ENCODE measurements around the gene FBXO45. TPM values are rescaled to one million over a fixed set of nuclear protein-coding genes. Genes with fewer than 3 reads are reported as not detected.
"Not testable (repeated sequence)": the region's sequence is repeated elsewhere in the genome, so short reads cannot be mapped to it uniquely, and the experiment has no call there.

FBXO45 gene, protein sequence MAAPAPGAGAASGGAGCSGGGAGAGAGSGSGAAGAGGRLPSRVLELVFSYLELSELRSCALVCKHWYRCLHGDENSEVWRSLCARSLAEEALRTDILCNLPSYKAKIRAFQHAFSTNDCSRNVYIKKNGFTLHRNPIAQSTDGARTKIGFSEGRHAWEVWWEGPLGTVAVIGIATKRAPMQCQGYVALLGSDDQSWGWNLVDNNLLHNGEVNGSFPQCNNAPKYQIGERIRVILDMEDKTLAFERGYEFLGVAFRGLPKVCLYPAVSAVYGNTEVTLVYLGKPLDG
- total RNA-seq = 16.0 TPM

DNA sequence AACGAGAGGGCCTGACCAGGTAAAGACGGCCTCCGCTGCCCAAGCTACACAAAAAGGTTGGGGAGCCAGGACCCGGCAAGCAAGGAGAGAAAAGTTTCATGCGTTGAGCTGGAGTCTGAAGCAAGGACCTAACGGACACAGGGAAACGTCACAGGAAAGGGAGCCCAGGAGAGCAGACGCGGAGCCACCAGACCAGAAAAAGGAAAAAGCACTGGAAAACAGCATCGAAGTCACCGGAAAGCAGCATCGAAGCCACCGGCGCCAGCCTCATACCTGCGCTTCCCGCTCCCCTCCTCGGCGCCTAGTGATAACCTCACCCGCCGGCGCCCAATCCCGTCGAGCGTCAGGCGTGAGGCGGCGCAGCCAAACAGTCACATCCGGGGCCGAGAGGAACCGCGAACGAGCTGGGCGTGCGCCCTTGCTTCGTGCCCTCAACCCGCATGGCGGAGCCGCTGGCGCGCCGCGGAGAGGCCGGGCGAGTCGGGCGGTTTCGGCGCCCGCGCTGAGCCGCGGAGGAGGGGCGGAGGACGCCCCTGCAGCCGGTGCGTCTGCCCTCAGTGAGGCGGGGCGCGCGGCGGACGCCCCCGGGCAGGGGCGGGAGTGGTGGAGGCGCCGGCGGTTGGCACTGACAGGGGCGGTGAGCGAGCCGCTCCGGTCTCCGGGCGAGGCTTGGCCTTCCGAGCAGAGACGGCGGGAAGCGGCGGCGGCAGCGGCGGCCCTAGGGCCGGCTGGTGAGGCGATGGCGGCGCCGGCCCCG, at the start of gene FBXO45, which contains the start of gene WDR53:
Gene FBXO45 (plus strand): TSS at position 415 of the 757 bp plus-strand sequence. CDS start 325 bp downstream, at position 740.
Gene WDR53 (minus strand): TSS at position 309 of the 757 bp plus-strand sequence. CDS start 7,079 bp downstream, outside the sequence.
- DNase-seq = peak; percentile 98

DNA sequence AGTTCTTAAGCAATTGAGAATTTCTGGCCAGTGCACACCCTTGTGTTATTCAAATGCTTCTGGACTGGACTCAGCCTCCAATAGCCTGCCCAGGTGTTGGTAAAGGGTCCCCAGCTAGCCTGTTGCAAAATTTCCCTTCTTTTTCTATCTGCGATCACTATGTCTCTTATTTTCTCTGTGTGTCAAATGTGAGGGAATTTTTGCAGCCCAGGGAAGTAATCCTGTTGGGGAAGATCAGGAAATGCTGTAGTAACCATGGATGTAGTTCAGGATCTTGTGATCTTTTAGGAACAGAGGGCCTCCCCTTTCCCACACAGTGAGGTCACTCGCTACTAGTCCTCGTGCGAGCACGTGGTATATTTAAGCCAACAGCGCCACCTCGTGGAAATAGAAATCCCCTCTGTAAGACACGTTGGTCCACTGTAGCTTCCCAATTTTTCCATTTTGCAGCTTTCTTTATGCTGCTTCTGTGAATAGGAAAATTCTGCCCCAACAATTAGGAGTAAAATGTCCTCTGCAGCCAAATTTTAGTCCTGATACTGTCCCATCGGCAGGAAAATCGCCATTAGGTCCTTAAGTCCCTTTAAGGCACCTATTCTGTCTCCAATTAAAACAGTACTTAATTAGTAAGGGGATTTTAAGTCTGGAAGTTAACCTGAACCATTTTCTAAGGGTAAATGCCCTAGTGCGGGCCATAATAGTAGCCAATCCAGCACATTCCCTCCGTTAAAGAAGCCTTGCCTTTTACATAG, 49.3 kb upstream of the FBXO45 start:
- no peak for DNase-seq

DNA sequence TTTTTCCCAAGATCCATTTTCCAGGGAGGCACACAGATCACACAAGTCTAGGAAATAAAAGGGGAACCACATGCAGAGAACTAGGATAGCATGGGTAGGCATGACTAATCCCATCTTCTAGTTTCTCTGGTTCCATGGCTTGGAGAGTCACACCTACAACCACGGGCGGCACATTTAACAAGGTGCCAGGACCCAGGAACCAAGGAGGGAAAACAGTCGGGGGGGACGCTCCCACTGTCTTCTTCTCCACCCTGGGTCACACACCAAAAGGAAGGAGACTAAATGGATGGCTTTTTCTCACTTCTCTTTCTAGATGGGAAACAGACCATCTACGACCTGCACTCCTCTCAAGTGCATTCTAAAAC, 48.8 kb upstream of the FBXO45 start:
- no peak for DNase-seq

DNA sequence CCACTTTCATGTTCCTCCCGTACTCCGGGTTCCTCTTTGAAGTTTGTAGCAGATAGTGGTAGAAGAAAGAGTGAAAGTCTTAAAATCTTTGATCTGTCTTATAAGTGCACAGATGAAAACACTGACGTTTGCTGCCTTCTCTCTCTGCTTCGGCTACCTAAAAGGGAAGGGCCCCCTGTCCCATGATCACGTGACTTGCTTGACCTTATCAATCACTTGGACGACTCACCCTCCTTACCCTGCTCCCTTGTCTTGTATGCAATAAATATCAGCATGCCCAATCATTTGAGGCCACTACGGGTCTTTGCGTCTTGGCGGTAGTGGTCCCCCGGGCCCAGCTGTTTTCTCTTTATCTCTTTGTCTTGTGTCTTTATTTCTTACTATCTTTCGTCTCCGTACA, 47.2 kb upstream of the FBXO45 start:
- not testable (repeated sequence) for DNase-seq

DNA sequence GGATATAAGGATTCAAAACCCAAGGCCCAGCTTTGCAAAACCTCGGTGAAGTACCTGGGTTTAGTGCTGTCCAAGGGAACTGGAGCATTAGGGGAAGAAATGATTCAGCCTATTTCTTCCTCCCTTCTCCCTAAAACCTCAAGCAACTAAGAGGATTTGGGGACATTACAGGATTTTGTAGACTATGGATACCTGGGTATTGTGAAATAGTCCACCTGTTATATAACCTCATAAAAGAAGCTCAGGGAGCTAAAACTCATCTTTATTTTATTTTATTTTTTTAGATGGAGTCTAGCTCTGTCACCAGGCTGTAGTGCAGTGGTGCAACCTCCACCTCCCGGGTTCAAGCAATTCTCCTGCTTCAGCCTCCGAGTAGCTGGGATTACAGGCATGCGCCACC, 44.6 kb upstream of the FBXO45 start:
- DNase-seq = no peak

DNA sequence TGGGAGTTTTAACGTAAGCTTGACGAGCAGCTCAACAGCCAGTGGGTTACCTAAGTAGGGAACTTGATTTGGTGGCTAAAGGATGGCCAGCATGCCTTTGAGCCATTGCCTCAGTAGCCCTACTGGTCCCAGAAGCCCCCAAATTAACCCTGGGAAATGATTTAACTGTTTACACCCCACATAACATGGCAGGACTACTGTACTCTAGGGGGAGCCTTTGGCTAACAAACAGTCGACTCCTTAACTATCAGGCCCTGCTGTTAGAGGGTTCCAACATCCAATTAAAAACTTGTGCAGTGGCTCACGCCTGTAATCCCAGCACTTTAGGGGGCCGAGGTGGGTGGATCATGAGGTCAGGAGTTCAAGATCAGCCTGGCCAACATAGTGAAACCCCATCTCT, 43.9 kb upstream of the FBXO45 start:
- no peak for DNase-seq

DNA sequence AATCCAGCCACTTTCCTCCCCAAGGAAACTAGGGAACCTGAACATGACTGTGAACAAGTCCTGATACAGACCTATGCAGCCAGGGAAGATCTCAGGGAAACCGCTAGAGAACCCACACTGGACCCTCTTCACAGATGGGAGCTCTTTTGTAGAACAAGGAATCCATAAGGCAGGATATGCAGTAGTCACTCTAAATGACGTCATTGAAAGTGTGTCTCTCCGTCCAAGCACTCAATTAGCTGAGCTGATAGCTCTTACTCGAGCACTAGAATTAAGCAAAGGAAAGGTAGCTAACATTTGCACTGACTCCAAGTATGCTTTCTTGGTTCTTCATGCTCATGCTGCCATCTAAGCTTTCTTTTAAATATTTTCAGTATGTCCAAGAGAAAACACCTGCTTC, 43.3 kb upstream of the FBXO45 start:
- no peak for DNase-seq

DNA sequence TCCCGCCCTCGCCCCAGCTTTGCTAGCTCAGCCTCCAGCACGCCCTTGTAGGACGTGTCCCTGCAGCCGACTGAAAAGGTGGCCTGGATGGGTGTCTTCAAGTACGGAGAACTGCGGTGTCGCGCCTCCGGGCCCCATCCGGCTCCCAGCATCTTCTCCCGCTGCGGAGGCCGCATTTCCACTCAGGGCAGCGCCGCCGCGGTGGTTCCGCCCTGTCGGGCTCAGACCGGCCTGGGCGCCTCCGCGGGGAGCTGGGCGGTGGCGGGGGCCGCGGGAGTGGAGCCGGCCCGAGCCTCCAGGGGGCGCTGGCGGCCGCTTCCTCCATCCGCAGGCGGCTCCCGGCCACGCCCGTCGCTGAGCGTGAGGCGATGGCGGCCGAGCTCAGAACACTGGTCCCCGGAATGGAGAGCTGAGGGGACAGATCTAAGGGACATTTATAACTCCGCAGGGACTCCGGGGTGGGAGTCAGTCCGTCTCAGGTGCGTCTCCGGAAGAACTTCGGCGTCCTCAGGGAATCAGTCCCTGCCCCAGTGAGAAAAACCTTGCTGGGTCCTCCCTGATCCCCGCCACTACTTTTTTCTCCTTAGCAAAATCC, 39.7 kb upstream of the FBXO45 start:
- peak; percentile 78 for DNase-seq

DNA sequence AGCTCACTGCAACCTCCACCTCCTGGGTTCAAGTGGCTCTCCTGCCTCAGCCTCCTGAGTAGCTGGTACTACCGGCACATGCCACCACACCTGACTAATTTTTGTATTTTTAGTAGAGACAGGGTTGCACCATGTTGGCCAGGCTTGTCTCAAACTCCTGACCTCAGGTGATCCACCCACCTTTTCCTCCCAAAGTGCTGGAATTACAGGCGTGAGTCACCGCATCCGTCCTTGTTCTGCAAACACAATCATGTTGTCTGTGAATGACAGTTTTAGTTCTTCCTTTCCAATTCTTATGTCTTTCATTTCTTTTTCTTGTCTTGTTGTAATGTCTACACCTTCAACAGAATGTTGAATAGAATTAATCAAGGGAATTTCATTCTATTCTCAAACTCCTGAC, 37.0 kb upstream of the FBXO45 start:
- DNase-seq = no peak

DNA sequence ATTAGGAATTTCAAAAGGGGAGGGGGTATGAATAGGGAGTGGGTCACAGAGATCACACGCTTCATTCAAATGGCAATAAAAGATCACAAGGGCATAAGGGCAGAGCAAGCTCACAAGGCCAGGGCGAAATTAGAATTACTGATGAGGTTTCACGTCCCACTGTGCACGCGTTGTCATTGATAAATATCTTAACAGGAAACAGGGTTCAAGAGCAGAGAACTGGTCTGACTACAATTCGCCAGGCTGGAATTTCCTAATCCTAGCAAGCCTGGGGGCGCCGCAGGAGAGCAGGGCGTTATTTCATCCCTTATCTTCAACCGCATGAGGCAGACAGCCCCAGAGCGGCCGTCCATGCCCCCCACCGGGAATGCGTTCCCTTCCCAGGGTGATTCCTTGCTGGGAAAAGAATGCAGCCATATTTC, 35.2 kb upstream of the FBXO45 start:
- DNase-seq = no peak

DNA sequence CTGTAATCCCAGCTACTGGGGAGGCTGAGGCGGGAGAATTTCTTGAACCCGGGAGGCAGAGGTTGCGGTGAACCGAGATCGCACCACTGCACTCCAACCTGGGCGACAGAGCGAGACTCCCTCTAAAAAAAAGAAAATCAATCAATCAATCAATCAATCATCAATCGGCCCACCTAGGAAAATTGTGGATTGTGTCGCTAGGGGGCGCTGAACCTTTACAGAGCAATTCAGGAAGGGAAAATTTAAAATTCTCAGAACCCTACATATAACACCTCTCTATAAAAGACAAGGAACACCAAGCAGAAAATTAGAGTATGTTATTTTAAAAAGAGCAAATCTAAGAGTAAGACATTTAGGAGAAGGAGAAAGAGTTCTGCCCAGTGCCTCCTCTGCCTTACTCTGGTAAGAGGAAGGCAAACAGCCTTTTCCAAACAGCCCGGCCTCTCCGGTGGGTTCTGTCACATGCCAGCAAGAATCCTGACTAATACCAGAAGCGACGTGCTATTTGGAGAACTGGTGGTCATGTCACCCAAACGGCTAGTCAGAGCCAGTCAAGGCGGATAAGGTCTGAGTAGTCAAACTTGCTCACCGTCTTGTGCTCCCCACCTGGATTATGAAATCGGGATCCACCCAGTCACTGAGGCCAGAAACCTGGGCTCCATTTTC, 31.0 kb upstream of the FBXO45 start:
- peak; percentile 23 for DNase-seq

DNA sequence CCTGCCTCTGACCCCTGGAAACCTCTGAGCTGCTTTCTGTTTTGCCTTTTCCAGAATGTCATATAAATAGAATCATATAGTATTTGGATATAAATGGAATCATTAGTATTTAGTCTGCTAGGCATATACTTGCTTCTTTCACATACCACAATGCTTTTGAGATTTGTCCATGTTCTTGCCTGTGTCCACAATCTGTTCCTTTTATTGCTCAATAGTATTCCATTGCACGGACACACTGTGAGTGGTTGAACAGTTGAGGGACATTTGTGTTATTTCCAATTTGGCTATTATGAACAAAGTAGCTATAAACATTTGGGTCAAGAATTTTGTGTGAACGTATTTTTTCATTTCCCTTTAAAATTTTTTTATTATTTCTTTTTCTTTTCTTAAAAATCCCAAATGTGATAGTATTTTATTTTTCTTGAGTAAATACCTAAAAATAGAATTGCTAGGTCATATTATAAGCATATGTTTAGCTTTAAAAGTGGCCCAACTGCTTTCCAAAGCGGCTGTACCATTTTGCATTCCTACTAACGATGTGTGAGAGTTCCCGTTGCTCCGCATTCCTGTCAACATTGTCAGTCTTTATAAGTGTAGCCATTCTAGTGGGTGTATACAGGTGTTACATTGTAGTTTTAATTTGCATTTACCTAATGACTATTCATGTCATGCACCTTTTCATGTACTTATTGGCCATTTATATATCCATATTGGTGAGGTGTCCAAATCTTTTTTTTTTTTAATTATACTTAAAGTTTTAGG, 26.6 kb upstream of the FBXO45 start:
- no peak for DNase-seq

DNA sequence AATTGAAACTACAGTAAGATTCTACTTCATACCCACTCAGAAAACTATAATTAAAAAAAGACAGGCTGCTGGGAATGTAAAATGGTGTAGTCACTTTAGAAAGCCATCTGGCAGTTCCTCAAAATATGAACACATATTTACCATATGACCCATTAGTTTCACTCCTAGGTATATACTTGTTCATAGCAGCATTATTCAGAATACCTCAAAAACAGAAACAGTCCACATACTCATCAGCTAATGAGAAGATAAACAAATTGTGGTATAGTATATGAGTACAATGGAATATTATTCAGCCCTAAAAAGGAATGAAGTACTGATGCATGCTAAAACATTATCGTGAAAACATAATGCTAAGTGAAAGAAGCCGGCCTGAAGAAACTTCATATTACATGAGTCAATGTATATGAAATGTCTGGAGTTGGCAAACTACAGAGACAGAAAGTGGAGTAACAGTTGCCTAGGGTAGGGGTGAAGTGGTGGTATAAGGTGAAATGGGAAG, 23.9 kb upstream of the FBXO45 start:
- no peak for DNase-seq

DNA sequence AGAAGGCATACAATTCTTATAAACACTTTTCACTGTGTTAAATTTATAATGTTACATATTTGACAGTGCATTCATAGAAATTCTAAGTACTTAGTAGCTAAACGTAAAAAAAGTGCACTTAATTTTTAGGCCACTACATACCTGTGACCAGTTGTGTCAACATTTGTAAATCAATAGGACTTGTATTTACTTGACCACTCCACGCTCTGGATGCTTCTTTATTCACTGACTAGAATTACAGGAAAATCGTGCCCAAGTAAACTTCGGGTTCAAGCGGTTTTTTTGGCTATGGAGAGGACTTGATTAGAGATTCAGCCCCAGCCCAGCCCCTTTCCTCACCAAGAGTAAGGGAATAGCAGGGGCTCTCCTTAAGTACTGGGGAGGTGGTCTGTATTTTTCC, 21.9 kb upstream of the FBXO45 start:
- DNase-seq = no peak

DNA sequence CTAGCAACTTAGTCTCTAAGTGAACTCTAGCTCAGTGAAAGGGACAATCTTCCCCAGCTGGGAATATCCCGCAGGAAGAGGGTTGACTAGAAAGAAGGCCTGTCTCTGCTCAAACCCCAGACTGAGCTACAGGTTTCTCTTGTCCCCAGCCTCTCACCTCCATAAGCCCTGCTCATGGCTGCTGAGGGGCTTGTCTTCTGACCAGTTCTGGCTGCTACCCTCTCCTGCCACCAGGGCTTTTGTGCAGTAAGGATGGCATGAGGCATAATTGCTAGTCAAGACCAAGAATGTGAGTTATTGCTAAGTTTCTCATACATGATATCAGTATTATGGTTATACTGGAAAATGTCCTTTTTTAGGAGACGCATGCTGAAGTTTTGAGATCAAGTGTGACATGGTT, 21.4 kb upstream of the FBXO45 start:
- DNase-seq = no peak

DNA sequence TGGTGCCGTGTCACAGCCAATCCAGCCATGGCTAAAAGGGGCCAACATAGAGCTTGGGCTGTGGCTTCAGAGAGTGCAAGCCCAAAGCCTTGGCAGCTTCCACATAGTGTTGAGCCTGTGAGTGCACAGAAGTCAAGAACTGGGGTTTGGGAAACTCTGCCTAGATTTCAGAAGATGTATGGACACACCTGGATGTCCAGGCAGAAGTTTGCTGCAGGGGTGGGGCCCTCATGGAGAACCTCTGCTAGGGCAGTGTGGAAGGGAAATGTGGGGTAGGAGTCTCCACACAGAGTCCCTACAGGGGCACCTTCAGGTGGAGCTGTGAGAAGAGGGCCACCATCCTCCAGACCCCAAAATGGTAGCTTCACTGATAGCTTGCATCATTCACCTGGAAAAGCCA, 19.1 kb upstream of the FBXO45 start:
- DNase-seq = not testable (repeated sequence)

DNA sequence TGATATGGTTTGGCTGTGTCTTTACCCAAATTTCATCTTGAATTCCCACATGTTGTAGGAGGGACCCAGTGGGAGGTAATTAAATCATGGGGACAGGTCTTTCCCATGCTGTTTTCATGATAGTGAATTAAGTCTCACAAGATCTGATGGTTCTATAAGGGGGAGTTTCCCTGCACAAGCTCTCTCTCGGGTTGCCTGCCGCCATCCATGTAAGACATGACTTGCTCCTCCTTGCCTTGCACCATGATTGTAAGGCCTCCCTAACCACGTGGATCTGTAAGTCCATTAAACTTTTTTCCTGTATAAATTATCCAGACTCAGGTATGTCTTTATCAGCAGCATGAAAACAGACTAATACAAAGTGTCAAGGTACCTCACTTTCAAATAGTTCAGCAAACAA, 18.3 kb upstream of the FBXO45 start:
- not testable (repeated sequence) for DNase-seq

DNA sequence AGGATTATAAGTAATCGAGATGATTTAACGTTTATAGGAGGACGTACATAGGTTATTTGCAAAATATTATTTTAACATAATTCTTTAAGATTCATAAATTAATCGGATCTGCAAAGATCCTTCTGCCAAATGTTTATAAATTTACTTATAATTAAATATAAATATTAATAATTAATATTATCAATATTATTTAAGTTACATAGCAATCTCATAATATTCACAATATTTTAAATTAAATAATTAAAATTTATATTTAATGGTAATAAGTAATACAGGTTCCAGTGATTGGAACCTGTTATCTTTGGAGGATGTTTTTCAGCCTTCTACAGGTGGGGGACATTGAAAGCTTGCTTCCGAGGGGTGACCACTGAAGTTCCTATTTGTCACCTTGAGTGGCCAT, 16.2 kb upstream of the FBXO45 start:
- DNase-seq = no peak

DNA sequence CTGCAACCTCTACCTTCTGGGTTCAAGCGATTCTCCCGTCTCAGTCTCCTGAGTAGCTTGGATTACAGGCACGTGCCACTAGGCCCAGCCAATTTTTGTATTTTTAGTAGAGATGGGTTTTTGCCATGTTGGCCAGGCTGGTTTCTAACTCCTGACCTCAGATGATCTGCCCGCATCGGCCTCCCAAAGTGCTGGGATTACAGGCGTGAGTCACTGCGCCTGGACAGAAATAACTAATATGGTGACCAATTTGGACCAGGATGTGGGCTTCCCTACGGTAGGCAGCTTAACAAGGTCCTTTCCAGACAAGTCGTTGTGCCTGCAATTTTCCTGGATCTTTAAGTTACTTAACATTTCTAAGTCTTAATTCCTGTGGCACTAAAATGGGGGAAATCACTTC, 14.9 kb upstream of the FBXO45 start:
- DNase-seq = no peak

DNA sequence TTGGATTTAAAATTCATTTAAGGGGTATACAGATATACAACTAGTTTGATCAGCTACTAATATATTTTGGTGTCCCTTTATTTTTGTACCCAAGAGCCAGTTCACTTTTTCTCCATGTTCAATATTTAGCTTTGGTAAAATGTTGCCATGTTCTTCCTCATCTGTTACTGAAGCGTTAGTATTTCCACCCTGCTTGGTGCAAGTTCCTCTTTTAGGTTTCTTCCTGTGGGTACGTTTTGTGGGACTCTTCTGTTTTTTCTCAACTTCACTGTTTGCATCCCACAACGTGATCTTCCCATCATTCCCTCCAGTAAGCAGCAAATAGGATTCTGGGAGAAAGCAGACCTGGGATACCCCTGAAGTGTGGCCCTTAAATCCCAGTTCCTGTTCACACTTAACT, 14.3 kb upstream of the FBXO45 start:
- DNase-seq = no peak

DNA sequence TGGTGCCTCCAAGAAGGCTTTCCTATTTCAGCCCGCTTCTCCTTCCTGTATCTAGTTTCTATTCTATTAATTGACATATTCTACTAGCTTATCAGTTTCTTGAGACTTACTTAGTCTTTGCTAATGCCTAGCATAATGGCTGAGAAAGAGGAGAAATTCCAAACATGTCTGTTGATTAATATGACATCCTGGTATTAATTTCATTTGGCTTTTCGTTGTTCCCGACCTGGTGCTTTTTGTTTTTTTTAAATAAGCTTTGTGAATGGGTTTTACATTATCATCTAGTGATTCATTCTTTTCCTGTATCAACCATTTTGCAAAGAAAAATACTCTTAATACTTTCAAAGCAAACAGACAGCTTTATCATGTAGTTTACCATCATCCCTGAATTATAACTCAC, 13.2 kb upstream of the FBXO45 start:
- no peak for DNase-seq

Data from tongue (tissue), 2 donors.